Gastrocnemius medialis (tissue), 4 donors: Measurements from ENCODE around the gene SPTSSA.

ENCODE experiments used
- CTCF ChIP-seq, 5 experiments: fragments of 450-650 bp in 3 of 5; fragments of 200-600 bp in 2 of 5; sonication (generic) in 2 of 5; IDR thresholded peaks in 4 of 5; conservative IDR thresholded peaks in 1 of 5; 1 replicate in 4 of 5; 2 replicates in 1 of 5; pipeline ENCODE4 v1.5.1; 2016 to 2019; ENCODE audit warnings: antibody characterized with exemption in 5 of 5, mild to moderate bottlenecking in 3 of 5, moderate library complexity in 3 of 5
- POLR2A ChIP-seq, 2 donors: fragments of 450-650 bp; IDR thresholded peaks; one replicate each; pipeline ENCODE4 v1.6.1; 2017; ENCODE audit warnings: antibody characterized with exemption in 2 of 2, mild to moderate bottlenecking in 2 of 2, moderate library complexity in 2 of 2

GRCh38 chr14:34496007-34496678 is 34.1 kb upstream of the SPTSSA start:
- TF ChIP-seq CTCF (IDR thresholded peaks at IDR 0.05 in 4 of 5, conservative IDR thresholded peaks at IDR 0.05 in 1 of 5) (no peak), POLR2A (IDR thresholded peaks at IDR 0.05) (no peak)
